Hepatocyte (in vitro differentiated cells): ENCODE measurements around the gene PYGM. TPM values are rescaled to one million over a fixed set of nuclear protein-coding genes. Genes with fewer than 3 reads are reported as not detected.

Experiments
- DNase-seq: peaks from one replicate; pipeline ENCODE4 v3.0.0-alpha.2; 2016; ENCODE audit warnings: low spot score
- H2AFZ ChIP-seq: fragments of 200-600 bp; sonication (generic); 2 replicates; pipeline ENCODE4 v1.6.0; 2016; ENCODE audit warnings: antibody characterized with exemption, mild to moderate bottlenecking
- H3K27ac ChIP-seq: fragments of 200-600 bp; sonication (generic); 2 replicates; pipeline ENCODE4 v1.5.1; 2016; ENCODE audit warnings: mild to moderate bottlenecking
- H3K27me3 ChIP-seq: fragments of 200-600 bp; sonication (generic); 2 replicates; pipeline ENCODE4 v1.6.1; 2016
- H3K36me3 ChIP-seq: fragments of 200-600 bp; sonication (generic); replicated peaks from 2 replicates; pipeline ENCODE4 v1.5.1; 2016; ENCODE audit warnings: low read depth; ENCODE audit not compliant: insufficient read depth
- H3K4me1 ChIP-seq: fragments of 200-600 bp; sonication (generic); 2 replicates; pipeline ENCODE4 v1.5.1; 2016; ENCODE audit warnings: mild to moderate bottlenecking, moderate library complexity; ENCODE audit not compliant: insufficient read depth
- H3K4me2 ChIP-seq: fragments of 200-600 bp; sonication (generic); 2 replicates; pipeline ENCODE4 v1.6.0; 2016
- H3K4me3 ChIP-seq: fragments of 200-600 bp; sonication (generic); 2 replicates; pipeline ENCODE4 v1.5.1; 2016; ENCODE audit warnings: mild to moderate bottlenecking
- H3K79me2 ChIP-seq: fragments of 200-600 bp; sonication (generic); 2 replicates; pipeline ENCODE4 v1.6.0; 2017; ENCODE audit warnings: mild to moderate bottlenecking
- H3K9me2 ChIP-seq: fragments of 200-600 bp; sonication (generic); replicated peaks from 2 replicates; pipeline ENCODE4 v1.6.0; 2017; ENCODE audit warnings: mild to moderate bottlenecking; ENCODE audit not compliant: insufficient read depth
- H3K9me3 ChIP-seq: fragments of 200-600 bp; sonication (generic); 2 replicates; pipeline ENCODE4 v1.5.1; 2016; ENCODE audit warnings: low read depth, mild to moderate bottlenecking
- H4K20me1 ChIP-seq: fragments of 200-600 bp; sonication (generic); 2 replicates; pipeline ENCODE4 v1.6.0; 2016; ENCODE audit warnings: mild to moderate bottlenecking; ENCODE audit not compliant: insufficient read depth, poor library complexity, severe bottlenecking
- EZH2 ChIP-seq: fragments of 200-600 bp; sonication (generic); IDR thresholded peaks from 2 replicates; pipeline ENCODE4 v1.6.1; 2016; ENCODE audit warnings: antibody characterized with exemption, mild to moderate bottlenecking, borderline replicate concordance
- EZH2phosphoT487 ChIP-seq: fragments of 200-600 bp; sonication (generic); IDR thresholded peaks from one replicate; pipeline ENCODE4 v1.6.1; 2018; ENCODE audit warnings: antibody characterized with exemption, mild to moderate bottlenecking, low read depth, moderate library complexity; ENCODE audit not compliant: unreplicated experiment, severe bottlenecking
- WGBS: methylation state at CpG from one replicate; pipeline ENCODE4 v1.1.6; 2016; ENCODE audit warnings: low lambda C conversion rate; ENCODE audit errors: missing lambda C conversion rate; 5-methylcytosine and 5-hydroxymethylcytosine counted together
- polyA plus RNA-seq: library from polyadenylated mRNA; unstranded; fragments of >200 nt; fragmentation: Nextera tagmentation; extraction: Ambion mirVana; gene quantifications from 2 replicates; pipeline ENCODE4 v1.2.1, GENCODE V29; 2016
- total RNA-seq: library from RNA; depleted of rRNA; stranded (reverse); fragments of >200 nt; gene quantifications from 2 replicates; pipeline ENCODE4 v1.2.3, GENCODE V29; 2014
- TF ChIP-seq, protein P1 (sequence below): fragments of 200-600 bp; sonication (generic); IDR thresholded peaks from 2 replicates; pipeline ENCODE4 v1.5.1; 2016; ENCODE audit warnings: antibody characterized with exemption, mild to moderate bottlenecking; ENCODE audit not compliant: poor library complexity

Gene PYGM
- total and polyA plus RNA-seq, 2 experiments from 2014 or later = 1.9 to 4.0 TPM

- H3K27ac ChIP-seq = no peak overlapping the region
- H3K27me3 ChIP-seq = no peaks in the 10 kb centered on the region
- H3K4me2 ChIP-seq = no peak overlapping the region
- peaks cover 6% of the 10 kb centered on the region for H3K36me3 ChIP-seq
- H3K4me3 ChIP-seq = no peak overlapping the region
- peaks cover 59% of the 10 kb centered on the region for H4K20me1 ChIP-seq
- no peaks in the 10 kb centered on the region for H3K9me2 ChIP-seq
- peaks cover 9% of the 10 kb centered on the region for H3K4me1 ChIP-seq
- WGBS = 87% methylated on average over 6 of the region's 6 CpGs
- no peak overlapping the region for H2AFZ ChIP-seq
- H3K9me3 ChIP-seq = no peaks in the 10 kb centered on the region
- H3K79me2 ChIP-seq = peaks cover 14% of the 10 kb centered on the region
- TF ChIP-seq EZH2 (no peak), EZH2phosphoT487 (no peak)
- TF ChIP-seq, protein P1, sequence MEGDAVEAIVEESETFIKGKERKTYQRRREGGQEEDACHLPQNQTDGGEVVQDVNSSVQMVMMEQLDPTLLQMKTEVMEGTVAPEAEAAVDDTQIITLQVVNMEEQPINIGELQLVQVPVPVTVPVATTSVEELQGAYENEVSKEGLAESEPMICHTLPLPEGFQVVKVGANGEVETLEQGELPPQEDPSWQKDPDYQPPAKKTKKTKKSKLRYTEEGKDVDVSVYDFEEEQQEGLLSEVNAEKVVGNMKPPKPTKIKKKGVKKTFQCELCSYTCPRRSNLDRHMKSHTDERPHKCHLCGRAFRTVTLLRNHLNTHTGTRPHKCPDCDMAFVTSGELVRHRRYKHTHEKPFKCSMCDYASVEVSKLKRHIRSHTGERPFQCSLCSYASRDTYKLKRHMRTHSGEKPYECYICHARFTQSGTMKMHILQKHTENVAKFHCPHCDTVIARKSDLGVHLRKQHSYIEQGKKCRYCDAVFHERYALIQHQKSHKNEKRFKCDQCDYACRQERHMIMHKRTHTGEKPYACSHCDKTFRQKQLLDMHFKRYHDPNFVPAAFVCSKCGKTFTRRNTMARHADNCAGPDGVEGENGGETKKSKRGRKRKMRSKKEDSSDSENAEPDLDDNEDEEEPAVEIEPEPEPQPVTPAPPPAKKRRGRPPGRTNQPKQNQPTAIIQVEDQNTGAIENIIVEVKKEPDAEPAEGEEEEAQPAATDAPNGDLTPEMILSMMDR = no peak
- DNase-seq = no peak
These were observed 3.8 kb upstream of the PYGM start for GRCh38 chr11:64763526-64764039.

DNA sequence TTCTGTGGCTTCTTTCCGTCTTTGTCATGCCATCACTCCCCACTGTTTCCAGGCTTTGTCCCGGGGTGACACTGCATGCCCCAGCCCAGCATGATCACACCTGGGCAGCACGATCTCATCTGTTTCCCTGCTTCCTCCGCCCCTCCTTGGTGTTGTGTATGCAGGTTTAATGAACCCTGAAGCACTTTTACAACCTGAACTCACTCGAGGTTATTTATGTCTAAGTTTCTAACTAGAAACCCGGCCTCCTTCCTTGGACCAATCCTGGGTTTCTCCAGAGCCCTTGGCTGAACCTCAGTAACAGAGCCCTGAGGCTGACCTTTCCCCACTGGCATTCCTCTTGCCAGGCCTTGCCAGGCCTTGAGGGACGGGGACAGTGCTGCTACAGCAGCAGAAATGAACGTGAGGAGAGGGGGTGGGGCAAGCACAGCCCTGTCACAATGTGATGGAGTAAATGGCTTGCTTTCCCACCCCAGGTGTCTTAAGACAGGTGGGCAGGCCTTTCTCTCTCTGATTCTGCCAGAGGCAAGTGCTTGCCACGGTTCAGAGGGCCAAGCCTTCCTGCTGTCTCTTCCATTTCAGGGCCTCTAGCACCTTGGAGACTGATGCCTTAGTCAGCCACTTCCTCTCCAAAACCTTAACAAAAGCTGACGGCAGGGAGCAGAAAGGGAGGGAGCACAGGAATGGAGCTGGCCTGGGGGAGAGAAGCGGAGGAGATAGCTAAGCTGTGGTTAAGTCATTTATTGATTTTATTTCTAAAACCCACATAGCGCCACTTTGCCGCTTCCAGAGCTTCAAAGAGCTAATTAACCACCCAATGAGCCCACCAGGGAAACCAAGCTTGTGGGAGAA is 3.1 kb upstream of the PYGM start:
- no peaks in the 10 kb centered on the region for H3K9me2 ChIP-seq
- no peak for DNase-seq
- no peaks in the 10 kb centered on the region for H3K9me3 ChIP-seq
- H3K79me2 ChIP-seq = peaks cover 7% of the 10 kb centered on the region
- peaks cover 6% of the 10 kb centered on the region for H3K36me3 ChIP-seq
- peaks cover 52% of the 10 kb centered on the region for H4K20me1 ChIP-seq
- TF ChIP-seq EZH2phosphoT487 (no peak), EZH2 (no peak)
- TF ChIP-seq, protein P1 = no peak
- no peak overlapping the region for H2AFZ ChIP-seq
- H3K27me3 ChIP-seq = no peaks in the 10 kb centered on the region
- WGBS = 70% methylated on average over 13 of the region's 13 CpGs
- H3K4me1 ChIP-seq = peaks cover 9% of the 10 kb centered on the region
- no peak overlapping the region for H3K4me3 ChIP-seq
- H3K4me2 ChIP-seq = no peak overlapping the region
- H3K27ac ChIP-seq = no peak overlapping the region

DNA sequence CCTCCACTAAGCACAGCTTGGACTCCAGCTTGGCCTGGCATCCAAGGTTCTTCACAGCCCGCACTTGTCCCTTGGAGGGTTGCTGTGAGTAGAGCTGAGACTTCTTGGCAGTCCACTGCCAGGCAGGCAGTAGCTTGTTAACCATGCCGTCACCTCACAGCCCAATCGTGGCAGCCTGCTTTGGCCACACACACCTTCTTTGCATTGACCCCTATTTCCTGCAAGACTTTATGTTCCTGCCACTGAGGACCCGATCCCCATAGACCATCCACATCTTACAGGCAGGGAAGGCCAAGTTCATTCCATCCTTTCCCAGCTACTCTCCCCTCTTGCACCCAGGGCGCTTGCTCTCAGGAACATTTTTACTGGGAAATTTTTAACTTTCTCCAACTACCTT is 2.5 kb upstream of the PYGM start:
- no peaks in the 10 kb centered on the region for H3K9me2 ChIP-seq
- H3K4me1 ChIP-seq = peaks cover 9% of the 10 kb centered on the region
- peaks cover 46% of the 10 kb centered on the region for H4K20me1 ChIP-seq
- no peak overlapping the region for H3K27ac ChIP-seq
- no peak overlapping the region for H3K4me2 ChIP-seq
- peak; percentile 5 for DNase-seq
- no peaks in the 10 kb centered on the region for H3K9me3 ChIP-seq
- peaks cover 6% of the 10 kb centered on the region for H3K36me3 ChIP-seq
- peaks cover 3% of the 10 kb centered on the region for H3K79me2 ChIP-seq
- 88% methylated on average over 5 of the region's 5 CpGs for WGBS
- TF ChIP-seq, protein P1 = no peak
- TF ChIP-seq EZH2phosphoT487 (no peak), EZH2 (no peak)
- no peak overlapping the region for H2AFZ ChIP-seq
- H3K4me3 ChIP-seq = no peak overlapping the region
- no peaks in the 10 kb centered on the region for H3K27me3 ChIP-seq
